Neuronal stem cell (in vitro differentiated cells): ENCODE measurements around the gene STRBP.

Experiments
- DNase-seq: peaks from one replicate; pipeline ENCODE4 v3.0.0-alpha.2; 2013; ENCODE audit warnings: low spot score
- H2AFZ ChIP-seq: one replicate; pipeline ENCODE4 v1.6.1; 2013; ENCODE audit warnings: mild to moderate bottlenecking, low read length, inconsistent platforms
- H2AK5ac ChIP-seq: 2 replicates; pipeline ENCODE4 v1.6.1; 2013; ENCODE audit warnings: low read depth, mild to moderate bottlenecking, inconsistent platforms, low read length, moderate library complexity, mixed read lengths
- H2BK120ac ChIP-seq: 2 replicates; pipeline ENCODE4 v1.6.1; 2013; ENCODE audit warnings: low read depth, mild to moderate bottlenecking, inconsistent platforms, low read length, moderate library complexity, mixed read lengths
- H2BK12ac ChIP-seq: one replicate; pipeline ENCODE4 v1.6.1; 2013; ENCODE audit warnings: low read length, inconsistent platforms
- H2BK15ac ChIP-seq: 2 replicates; pipeline ENCODE4 v1.6.1; 2013; ENCODE audit warnings: mild to moderate bottlenecking, low read length, inconsistent platforms, mixed read lengths
- H2BK5ac ChIP-seq: one replicate; pipeline ENCODE4 v1.6.1; 2013; ENCODE audit warnings: inconsistent platforms, mild to moderate bottlenecking, low read length, moderate library complexity
- H3K14ac ChIP-seq: one replicate; pipeline ENCODE4 v1.6.1; 2013; ENCODE audit warnings: low read length, inconsistent platforms
- H3K18ac ChIP-seq: 2 replicates; pipeline ENCODE4 v1.6.1; 2013; ENCODE audit warnings: low read length, inconsistent platforms
- H3K23ac ChIP-seq: 2 replicates; pipeline ENCODE4 v1.6.1; 2013; ENCODE audit warnings: low read depth, mild to moderate bottlenecking, mixed read lengths, low read length, inconsistent platforms; ENCODE audit not compliant: poor library complexity
- H3K27ac ChIP-seq: replicated peaks from 3 replicates; pipeline ENCODE4 v1.5.1; 2013; ENCODE audit warnings: low read length, inconsistent platforms
- H3K27me3 ChIP-seq, 3 experiments: 2 replicates each; pipeline ENCODE4 v1.6.1; 2013; ENCODE audit warnings: low read length in 3 of 3, mild to moderate bottlenecking in 2 of 3, inconsistent platforms in 1 of 3, low read depth in 1 of 3, mixed read lengths in 1 of 3, moderate library complexity in 1 of 3; ENCODE audit not compliant: control insufficient read depth in 3 of 3, insufficient read depth in 3 of 3
- H3K36me3 ChIP-seq, 2 donors: replicated peaks in 1 of 2; 2 replicates each; pipeline ENCODE4 v1.6.1; 2013; ENCODE audit warnings: low read length in 2 of 2; ENCODE audit not compliant: control insufficient read depth in 2 of 2, insufficient read depth in 2 of 2
- H3K4ac ChIP-seq: 2 replicates; pipeline ENCODE4 v1.6.1; 2013; ENCODE audit warnings: inconsistent platforms, mild to moderate bottlenecking, low read length, moderate library complexity
- H3K4me1 ChIP-seq, 2 donors: 1 replicate in 1 of 2; 2 replicates in 1 of 2; pipeline ENCODE4 v1.6.1; 2013; ENCODE audit warnings: low read length in 2 of 2, low read depth in 1 of 2; ENCODE audit not compliant: control insufficient read depth in 2 of 2, insufficient read depth in 1 of 2
- H3K4me2 ChIP-seq: one replicate; pipeline ENCODE4 v1.6.1; 2013; ENCODE audit warnings: mild to moderate bottlenecking, low read length, inconsistent platforms; ENCODE audit not compliant: insufficient read depth, poor library complexity, severe bottlenecking
- H3K4me3 ChIP-seq, 2 donors: 2 replicates each; pipeline ENCODE4 v1.5.1; 2013; ENCODE audit warnings: low read length in 2 of 2, mild to moderate bottlenecking in 2 of 2, inconsistent platforms in 1 of 2, moderate library complexity in 1 of 2
- H3K79me1 ChIP-seq: one replicate; pipeline ENCODE4 v1.6.1; 2013; ENCODE audit warnings: low read depth, mild to moderate bottlenecking, inconsistent platforms, low read length, moderate library complexity
- H3K9ac ChIP-seq: one replicate; pipeline ENCODE4 v1.6.1; 2013; ENCODE audit warnings: mild to moderate bottlenecking, low read depth, low read length, inconsistent platforms; ENCODE audit not compliant: poor library complexity
- H3K9me3 ChIP-seq, 2 donors: replicated peaks in 1 of 2; 2 replicates each; pipeline versions ENCODE3 to v1.6.1; 2013; ENCODE audit warnings: low read length in 2 of 2, mild to moderate bottlenecking in 2 of 2, inconsistent platforms in 1 of 2, low read depth in 1 of 2, mixed read lengths in 1 of 2, moderate library complexity in 1 of 2; ENCODE audit not compliant: control insufficient read depth in 2 of 2, insufficient read depth in 1 of 2
- H4K8ac ChIP-seq: one replicate; pipeline ENCODE4 v1.6.1; 2013; ENCODE audit warnings: low read depth, mild to moderate bottlenecking, inconsistent platforms, low read length, moderate library complexity
- H4K91ac ChIP-seq: one replicate; pipeline ENCODE4 v1.6.1; 2013; ENCODE audit warnings: low read length, low read depth, mild to moderate bottlenecking, inconsistent platforms; ENCODE audit not compliant: poor library complexity
- WGBS, 2 donors: extraction: QIAGEN DNeasy Blood & Tissue Kit; methylation state at CpG; one replicate each; pipeline ENCODE4 v1.1.7; 2013; ENCODE audit warnings: missing lambda C conversion rate in 2 of 2, mixed read lengths in 1 of 2; ENCODE audit not compliant: insufficient read length in 2 of 2, insufficient replicate concordance in 1 of 2; ENCODE audit errors: extremely low coverage in 2 of 2; 5-methylcytosine and 5-hydroxymethylcytosine counted together

The STRBP gene

DNA sequence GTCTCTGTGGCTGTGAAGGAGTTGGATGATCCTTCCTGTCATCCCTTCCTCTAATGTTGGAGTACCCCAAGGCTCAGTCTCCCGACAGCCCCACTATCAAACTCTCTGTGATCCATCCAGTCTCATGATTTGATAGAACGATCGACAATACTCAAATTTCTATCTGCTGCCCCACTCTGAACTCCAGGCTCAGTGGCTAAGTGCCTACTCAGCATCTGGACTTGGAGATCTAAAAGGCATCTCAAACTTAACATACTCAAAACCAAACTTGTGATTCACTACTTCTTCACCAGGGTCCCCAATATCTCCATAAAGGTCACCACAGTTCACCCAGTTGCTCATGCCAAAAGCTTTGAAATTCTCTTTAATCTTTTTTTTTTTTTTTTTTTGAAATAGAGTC lies 15.1 kb upstream of the STRBP start:
- H4K8ac ChIP-seq = no peak overlapping the region
- no peak overlapping the region for H3K4me3 ChIP-seq
- H3K27ac ChIP-seq = no peak overlapping the region
- H3K4ac ChIP-seq = no peak overlapping the region
- H4K91ac ChIP-seq = no peak overlapping the region
- no peak overlapping the region for H2BK120ac ChIP-seq
- H2AK5ac ChIP-seq = no peak overlapping the region
- H3K9me3 ChIP-seq = peaks cover 0 to 3% of the 10 kb centered on the region in 2 donors
- no peak overlapping the region for H3K4me2 ChIP-seq
- no peak overlapping the region for H2BK15ac ChIP-seq
- H3K36me3 ChIP-seq = no peaks in the 10 kb centered on the region
- no peak overlapping the region for H3K14ac ChIP-seq
- H2AFZ ChIP-seq = no peak overlapping the region
- H3K27me3 ChIP-seq = peaks cover 0 to 12% (median 0%) of the 10 kb centered on the region in 3 experiments
- no peak overlapping the region for H2BK12ac ChIP-seq
- H3K4me1 ChIP-seq = peaks cover 0 to 2% of the 10 kb centered on the region in 2 donors
- no peak overlapping the region for H3K18ac ChIP-seq
- no peaks in the 10 kb centered on the region for H3K79me1 ChIP-seq
- H3K9ac ChIP-seq = no peak overlapping the region
- no peak overlapping the region for H2BK5ac ChIP-seq
- H3K23ac ChIP-seq = no peak overlapping the region
- DNase-seq = no peak
- WGBS, 2 donors = no CpG with 5 or more reads among the region's 3 CpGs

- Histone ChIP-seq H3K14ac (no peak overlapping the region), H3K4me3 (no peak overlapping the region), H3K36me3 (no peaks in the 10 kb centered on the region), H3K4ac (no peak overlapping the region), H2BK12ac (no peak overlapping the region), H2BK5ac (no peak overlapping the region), H2AFZ (no peak overlapping the region), H2BK120ac (no peak overlapping the region), H2AK5ac (no peak overlapping the region), H4K8ac (no peak overlapping the region), H3K18ac (no peak overlapping the region), H4K91ac (no peak overlapping the region), H3K9ac (no peak overlapping the region), H3K4me1 (peaks cover 0 to 2% of the 10 kb centered on the region in 2 donors), H3K79me1 (no peaks in the 10 kb centered on the region), H3K9me3 (peaks cover 0 to 3% of the 10 kb centered on the region in 2 donors), H3K4me2 (no peak overlapping the region), H2BK15ac (no peak overlapping the region), H3K27me3 (peaks cover 0 to 12% (median 0%) of the 10 kb centered on the region in 3 experiments), H3K27ac (no peak overlapping the region), H3K23ac (no peak overlapping the region)
- WGBS, 2 donors = no CpG with 5 or more reads among the region's 5 CpGs
- DNase-seq = no peak
These were observed 14.6 kb upstream of the STRBP start for GRCh38 chr9:123283048-123283408.

DNA sequence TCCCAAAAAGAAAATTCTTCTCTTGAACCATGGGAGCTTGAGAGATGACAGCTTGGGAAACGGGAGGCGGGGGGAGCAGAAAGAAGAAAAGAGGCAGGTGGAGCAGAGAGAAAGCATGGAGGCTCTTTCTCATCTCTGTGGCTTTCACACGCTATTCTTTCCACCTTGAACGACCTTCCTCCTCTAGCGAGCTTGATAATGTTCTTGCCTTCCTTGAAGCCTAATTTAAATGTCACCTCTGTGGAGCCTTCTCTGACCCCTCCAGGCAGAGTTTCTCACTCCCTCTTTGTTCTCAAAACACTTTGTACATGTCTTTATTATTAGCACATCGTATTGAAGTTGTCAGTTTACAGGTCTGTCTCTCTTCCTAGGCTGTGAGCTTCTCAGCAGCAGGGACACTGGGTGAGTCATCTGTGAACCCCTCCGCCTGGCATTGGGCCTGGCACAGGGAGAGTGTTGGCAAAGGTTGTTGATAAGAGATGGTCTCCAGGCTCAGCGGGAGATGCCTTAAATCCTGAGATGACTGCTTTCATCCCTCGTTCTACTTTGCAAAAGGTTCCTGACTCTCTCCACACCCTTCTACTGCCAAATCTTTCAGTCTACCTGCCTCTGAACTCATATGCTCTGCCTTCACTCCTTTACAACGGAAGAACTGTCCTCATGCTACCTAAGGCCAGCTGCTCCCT lies 14.1 kb upstream of the STRBP start:
- H3K4ac ChIP-seq = no peak overlapping the region
- no peak overlapping the region for H3K27ac ChIP-seq
- H2BK15ac ChIP-seq = no peak overlapping the region
- H3K14ac ChIP-seq = no peak overlapping the region
- H3K27me3 ChIP-seq = peaks cover 0 to 12% (median 0%) of the 10 kb centered on the region in 3 experiments
- H3K23ac ChIP-seq = no peak overlapping the region
- no peak for DNase-seq
- no peak overlapping the region for H3K4me2 ChIP-seq
- no CpG with 5 or more reads among the region's 10 CpGs for WGBS, 2 donors
- no peak overlapping the region for H3K4me3 ChIP-seq
- no peak overlapping the region for H3K18ac ChIP-seq
- H3K4me1 ChIP-seq = peaks cover 0 to under 1% of the 10 kb centered on the region in 2 donors
- H3K9ac ChIP-seq = no peak overlapping the region
- no peak overlapping the region for H2AFZ ChIP-seq
- no peak overlapping the region for H4K8ac ChIP-seq
- H2BK12ac ChIP-seq = no peak overlapping the region
- peaks cover 0 to 3% of the 10 kb centered on the region in 2 donors for H3K9me3 ChIP-seq
- H3K79me1 ChIP-seq = no peaks in the 10 kb centered on the region
- H2AK5ac ChIP-seq = no peak overlapping the region
- H2BK5ac ChIP-seq = no peak overlapping the region
- no peaks in the 10 kb centered on the region for H3K36me3 ChIP-seq
- no peak overlapping the region for H2BK120ac ChIP-seq
- no peak overlapping the region for H4K91ac ChIP-seq

DNA sequence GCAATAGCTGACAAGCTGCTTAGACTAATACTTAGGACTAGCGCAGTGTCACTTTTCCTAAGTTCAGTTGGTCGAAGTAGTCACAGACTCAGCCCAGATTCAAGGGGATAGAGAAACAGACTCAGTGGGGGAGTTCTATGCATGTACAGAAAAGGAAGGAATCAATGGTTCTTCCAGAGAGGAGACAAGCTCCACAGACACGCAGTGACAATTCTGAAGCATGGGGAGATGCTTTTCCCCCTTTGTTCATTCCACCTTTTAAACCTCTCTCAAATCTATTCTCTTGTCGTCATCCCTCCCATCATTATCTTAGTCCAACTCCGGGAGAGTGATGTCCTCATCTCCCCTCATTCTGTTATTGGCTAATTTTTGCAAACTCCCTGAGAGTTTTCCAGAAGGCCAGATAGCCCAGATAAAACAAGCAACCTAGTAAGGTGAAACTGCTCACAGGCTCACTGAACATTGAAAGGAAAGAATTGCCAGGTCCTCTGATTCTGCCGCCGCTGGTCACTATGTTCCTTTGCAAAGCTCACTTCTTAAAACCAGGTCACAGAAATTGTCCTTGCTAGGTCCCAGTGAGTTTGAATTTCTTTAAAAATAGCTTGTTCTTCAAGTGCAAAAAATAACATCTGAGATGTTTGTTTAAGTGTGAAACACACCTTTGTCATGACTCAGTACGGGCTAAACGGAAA lies 13.4 kb upstream of the STRBP start:
- Histone ChIP-seq H3K4me3 (no peak overlapping the region), H2BK12ac (no peak overlapping the region), H3K27me3 (peaks cover 0 to 12% (median 0%) of the 10 kb centered on the region in 3 experiments), H3K14ac (no peak overlapping the region), H3K9me3 (peaks cover 0 to 3% of the 10 kb centered on the region in 2 donors), H2BK15ac (no peak overlapping the region), H4K91ac (no peak overlapping the region), H4K8ac (no peak overlapping the region), H2AFZ (no peak overlapping the region), H3K27ac (no peak overlapping the region), H3K9ac (no peak overlapping the region), H3K4ac (no peak overlapping the region), H3K4me2 (no peak overlapping the region), H3K36me3 (no peaks in the 10 kb centered on the region), H2AK5ac (no peak overlapping the region), H3K18ac (no peak overlapping the region), H2BK5ac (no peak overlapping the region), H3K23ac (no peak overlapping the region), H2BK120ac (no peak overlapping the region), H3K4me1 (no peaks in the 10 kb centered on the region), H3K79me1 (no peaks in the 10 kb centered on the region)
- WGBS, 2 donors = no CpG with 5 or more reads among the region's 9 CpGs
- no peak for DNase-seq
